Panc1 (cell line): ENCODE results near the gene PRKCB. TPM values are rescaled to one million over a fixed set of nuclear protein-coding genes. Genes with fewer than 3 reads are reported as not detected.

Experiments used
- ATAC-seq: fragments of 200-7000 bp; cut with Tn5 transposase; 2 replicates; pipeline ENCODE4 v1.9.1; 2020; ENCODE audit warnings: mild to moderate bottlenecking, moderate library complexity
- BruUV-seq: library from RNA; stranded (reverse); fragments of 400-500 nt; replicated peaks from 2 replicates; lab custom pipeline; 2021; lab: Mats Ljungman, UMichigan
- CTCF ChIA-PET: fragments of 300-600 bp; sonication (Branson Sonifier 250); formaldehyde crosslinking; loops from one replicate; lab custom pipeline; 2022; ENCODE audit warnings: antibody characterized with exemption; lab: Charles Lee
- POLR2A ChIA-PET: fragments of 300-600 bp; sonication (Branson Sonifier 250); formaldehyde crosslinking; loops from one replicate; lab custom pipeline; 2022; ENCODE audit warnings: antibody characterized with exemption; lab: Charles Lee
- DNase-seq: peaks from one replicate; pipeline ENCODE4 v3.0.0-alpha.2; 2010; ENCODE audit warnings: low read depth, low spot score
- H3K27ac ChIP-seq: 2 replicates; pipeline ENCODE4 v1.5.1; 2011; ENCODE audit warnings: mild to moderate bottlenecking, low read length, inconsistent platforms
- H3K27me3 ChIP-seq: fragments of 200-500 bp; sonication (Bioruptor generic); 2 replicates; pipeline ENCODE4 v1.6.0; 2014; ENCODE audit warnings: low read length, inconsistent platforms; ENCODE audit not compliant: control insufficient read depth, insufficient read depth
- H3K36me3 ChIP-seq: fragments of 200-500 bp; sonication (Bioruptor generic); 2 replicates; pipeline ENCODE4 v1.5.1; 2014; ENCODE audit warnings: inconsistent platforms, mild to moderate bottlenecking, low read length, moderate library complexity; ENCODE audit not compliant: control insufficient read depth, insufficient read depth
- H3K4me1 ChIP-seq: 2 replicates; pipeline ENCODE4 v1.5.1; 2011; ENCODE audit warnings: inconsistent platforms, mild to moderate bottlenecking, low read length, moderate library complexity; ENCODE audit not compliant: control insufficient read depth, insufficient read depth
- H3K4me3 ChIP-seq, 2 experiments: 2 replicates each; pipeline ENCODE4 v1.5.1; 2011 to 2012; ENCODE audit warnings: low read depth in 2 of 2, low read length in 2 of 2, mild to moderate bottlenecking in 2 of 2, inconsistent platforms in 1 of 2, moderate library complexity in 1 of 2
- H3K9me3 ChIP-seq: fragments of 200-500 bp; sonication (Bioruptor generic); 2 replicates; pipeline ENCODE4 v1.5.1; 2014; ENCODE audit warnings: low read depth, mild to moderate bottlenecking, inconsistent platforms, low read length, moderate library complexity; ENCODE audit not compliant: control insufficient read depth, insufficient read depth
- POLR2AphosphoS5 ChIP-seq: IDR thresholded peaks from 2 replicates; pipeline ENCODE4 v1.6.1; 2012; ENCODE audit warnings: mild to moderate bottlenecking, low read depth, low read length, moderate library complexity
- SIN3A ChIP-seq: IDR thresholded peaks from 2 replicates; pipeline ENCODE4 v1.6.1; 2012; ENCODE audit warnings: low read depth, mild to moderate bottlenecking, low read length, moderate library complexity, borderline replicate concordance; ENCODE audit not compliant: insufficient read depth
- TCF7L2 ChIP-seq: IDR thresholded peaks from 2 replicates; pipeline ENCODE4 v1.6.1; 2011; ENCODE audit warnings: mild to moderate bottlenecking, low read depth, low read length, inconsistent platforms
- in situ Hi-C: cut with HindIII; loops from 2 replicates; pipeline ENCODE4 v1.10.0; 2016; ENCODE audit warnings: low sequenced_read_pairs, low pct_unique_long_range_greater_than_20kb
- intact Hi-C: fragments of 100-400 bp; cut with micrococcal nuclease; formaldehyde crosslinking; loops from one replicate; pipeline ENCODE4 v1.10.0; 2022; ENCODE audit not compliant: unreplicated experiment
- total RNA-seq: library from RNA; stranded (reverse); gene quantifications from one replicate; pipeline ENCODE4 v1.2.1, GENCODE V29; 2021; ENCODE audit not compliant: unreplicated experiment
- TF ChIP-seq, protein P1 (sequence below): fragments of 450-650 bp; IDR thresholded peaks from 2 replicates; pipeline ENCODE4 v1.5.1; 2017; ENCODE audit warnings: mild to moderate bottlenecking
- TF ChIP-seq, protein P2 (sequence below), 2 experiments: IDR thresholded peaks; 2 replicates each; pipeline ENCODE4 v1.6.1; 2011 to 2012; ENCODE audit warnings: low read depth in 2 of 2, control low read depth in 1 of 2, low read length in 1 of 2, mild to moderate bottlenecking in 1 of 2, moderate library complexity in 1 of 2; ENCODE audit not compliant: insufficient read depth in 1 of 2

PRKCB gene
- total RNA-seq, 1 experiment from 2014 or later, result 0.41 TPM

DNA sequence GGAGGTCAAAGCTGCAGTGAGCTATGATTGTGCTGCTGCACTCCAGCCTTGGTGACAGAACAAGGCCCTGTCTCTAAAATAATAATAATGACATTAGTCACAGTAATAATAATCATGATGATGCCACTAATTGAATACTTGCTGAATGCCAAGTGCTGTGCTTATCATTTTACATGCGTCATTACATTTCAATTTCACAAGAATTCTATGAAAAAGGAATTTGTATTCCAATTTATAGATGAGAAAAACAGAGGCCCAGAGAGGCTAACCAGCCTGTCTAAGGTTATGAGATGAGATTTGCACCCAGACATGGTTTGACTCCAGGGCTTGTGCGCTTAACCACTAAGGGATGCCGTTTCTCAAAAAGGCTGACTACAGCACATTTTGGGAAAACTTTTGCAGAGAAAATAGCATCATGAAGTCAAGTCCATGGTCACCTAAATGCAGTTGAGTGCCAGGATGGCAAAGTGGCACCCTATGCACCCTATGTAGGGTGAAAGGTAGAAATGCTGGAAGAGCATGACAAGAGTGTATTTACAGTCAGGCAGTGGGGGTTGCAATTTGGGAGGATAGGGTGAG is 276.0 kb downstream of the PRKCB start:
- in situ Hi-C loops (no loop called here), intact Hi-C loops (no loop called here)
- ChIA-PET POLR2A (no interaction called here), CTCF (interaction anchor here (0.6 kb wide), 1 partner anchor 38 kb away, joined by 3 read pairs; no protein-coding TSS in a partner anchor)
- no peak for DNase-seq
- no peak for TF ChIP-seq SIN3A
- TF ChIP-seq, protein P1, sequence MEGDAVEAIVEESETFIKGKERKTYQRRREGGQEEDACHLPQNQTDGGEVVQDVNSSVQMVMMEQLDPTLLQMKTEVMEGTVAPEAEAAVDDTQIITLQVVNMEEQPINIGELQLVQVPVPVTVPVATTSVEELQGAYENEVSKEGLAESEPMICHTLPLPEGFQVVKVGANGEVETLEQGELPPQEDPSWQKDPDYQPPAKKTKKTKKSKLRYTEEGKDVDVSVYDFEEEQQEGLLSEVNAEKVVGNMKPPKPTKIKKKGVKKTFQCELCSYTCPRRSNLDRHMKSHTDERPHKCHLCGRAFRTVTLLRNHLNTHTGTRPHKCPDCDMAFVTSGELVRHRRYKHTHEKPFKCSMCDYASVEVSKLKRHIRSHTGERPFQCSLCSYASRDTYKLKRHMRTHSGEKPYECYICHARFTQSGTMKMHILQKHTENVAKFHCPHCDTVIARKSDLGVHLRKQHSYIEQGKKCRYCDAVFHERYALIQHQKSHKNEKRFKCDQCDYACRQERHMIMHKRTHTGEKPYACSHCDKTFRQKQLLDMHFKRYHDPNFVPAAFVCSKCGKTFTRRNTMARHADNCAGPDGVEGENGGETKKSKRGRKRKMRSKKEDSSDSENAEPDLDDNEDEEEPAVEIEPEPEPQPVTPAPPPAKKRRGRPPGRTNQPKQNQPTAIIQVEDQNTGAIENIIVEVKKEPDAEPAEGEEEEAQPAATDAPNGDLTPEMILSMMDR, result no peak
- no peak for TF ChIP-seq TCF7L2
- no peak for TF ChIP-seq POLR2AphosphoS5
- TF ChIP-seq, protein P2, sequence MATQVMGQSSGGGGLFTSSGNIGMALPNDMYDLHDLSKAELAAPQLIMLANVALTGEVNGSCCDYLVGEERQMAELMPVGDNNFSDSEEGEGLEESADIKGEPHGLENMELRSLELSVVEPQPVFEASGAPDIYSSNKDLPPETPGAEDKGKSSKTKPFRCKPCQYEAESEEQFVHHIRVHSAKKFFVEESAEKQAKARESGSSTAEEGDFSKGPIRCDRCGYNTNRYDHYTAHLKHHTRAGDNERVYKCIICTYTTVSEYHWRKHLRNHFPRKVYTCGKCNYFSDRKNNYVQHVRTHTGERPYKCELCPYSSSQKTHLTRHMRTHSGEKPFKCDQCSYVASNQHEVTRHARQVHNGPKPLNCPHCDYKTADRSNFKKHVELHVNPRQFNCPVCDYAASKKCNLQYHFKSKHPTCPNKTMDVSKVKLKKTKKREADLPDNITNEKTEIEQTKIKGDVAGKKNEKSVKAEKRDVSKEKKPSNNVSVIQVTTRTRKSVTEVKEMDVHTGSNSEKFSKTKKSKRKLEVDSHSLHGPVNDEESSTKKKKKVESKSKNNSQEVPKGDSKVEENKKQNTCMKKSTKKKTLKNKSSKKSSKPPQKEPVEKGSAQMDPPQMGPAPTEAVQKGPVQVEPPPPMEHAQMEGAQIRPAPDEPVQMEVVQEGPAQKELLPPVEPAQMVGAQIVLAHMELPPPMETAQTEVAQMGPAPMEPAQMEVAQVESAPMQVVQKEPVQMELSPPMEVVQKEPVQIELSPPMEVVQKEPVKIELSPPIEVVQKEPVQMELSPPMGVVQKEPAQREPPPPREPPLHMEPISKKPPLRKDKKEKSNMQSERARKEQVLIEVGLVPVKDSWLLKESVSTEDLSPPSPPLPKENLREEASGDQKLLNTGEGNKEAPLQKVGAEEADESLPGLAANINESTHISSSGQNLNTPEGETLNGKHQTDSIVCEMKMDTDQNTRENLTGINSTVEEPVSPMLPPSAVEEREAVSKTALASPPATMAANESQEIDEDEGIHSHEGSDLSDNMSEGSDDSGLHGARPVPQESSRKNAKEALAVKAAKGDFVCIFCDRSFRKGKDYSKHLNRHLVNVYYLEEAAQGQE (IDR thresholded peaks at IDR 0.05; ENCODE audit: insufficient read depth in 1 of 2, low read depth in 2 of 2, low read length in 1 of 2), result no peak
- BruUV-seq, result no TSS peak
- Histone ChIP-seq H3K9me3 (no peaks in the 10 kb centered on the region), H3K27ac (no peak overlapping the region), H3K36me3 (no peaks in the 10 kb centered on the region), H3K4me1 (no peaks in the 10 kb centered on the region), H3K27me3 (peaks cover 17% of the 10 kb centered on the region), H3K4me3 (no peak overlapping the region)
- ATAC-seq, result no peak

DNA sequence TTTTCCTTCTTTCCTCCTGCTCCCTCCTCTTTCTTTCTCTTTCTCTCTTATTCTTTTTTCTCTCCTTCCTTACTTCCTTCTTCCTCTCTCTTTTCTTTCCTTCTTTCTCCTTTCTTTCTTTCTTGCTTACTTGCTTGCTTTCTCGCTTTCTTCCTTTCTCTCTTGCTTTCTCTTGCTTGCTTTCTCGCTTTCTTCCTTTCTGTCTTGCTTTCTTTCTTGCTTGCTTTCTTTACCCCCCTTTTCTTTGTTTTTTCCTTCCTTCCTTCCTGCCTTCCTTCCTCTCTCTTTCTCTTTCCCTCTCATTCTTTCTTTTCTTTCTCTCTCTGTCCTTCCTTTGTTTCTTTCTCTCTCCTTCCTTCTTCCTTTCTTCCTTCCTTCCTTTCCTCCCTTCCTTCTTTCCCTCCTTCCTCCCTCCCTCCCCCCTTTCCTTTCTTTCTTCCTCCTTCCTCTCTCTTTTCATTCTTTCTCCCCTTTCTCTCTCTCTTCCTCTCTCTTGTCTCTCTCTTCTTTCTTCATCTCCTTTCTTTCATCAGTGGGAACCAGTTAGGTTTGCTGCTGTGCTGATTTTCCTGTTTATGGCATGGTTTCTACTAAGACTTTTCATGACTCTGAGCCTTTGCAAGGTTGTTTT is 277.4 kb downstream of the PRKCB start:
- intact Hi-C loops, result no loop called here

More for the DNA sequence above, 277.4 kb downstream of the PRKCB start:
- in situ Hi-C loops, result no loop called here
- H3K9me3 ChIP-seq, result no peaks in the 10 kb centered on the region
- H3K27me3 ChIP-seq, result peaks cover 17% of the 10 kb centered on the region
- POLR2A ChIA-PET, result no interaction called here
- CTCF ChIA-PET, result interaction anchor here (0.6 kb wide), 1 partner anchor 378 kb away, joined by 7 read pairs; no protein-coding TSS in a partner anchor
- no peaks in the 10 kb centered on the region for H3K36me3 ChIP-seq
- no peak for TF ChIP-seq POLR2AphosphoS5
- TF ChIP-seq TCF7L2, result no peak
- TF ChIP-seq SIN3A, result no peak
- TF ChIP-seq, protein P2 (IDR thresholded peaks at IDR 0.05; ENCODE audit: insufficient read depth in 1 of 2, low read depth in 2 of 2, low read length in 1 of 2), result no peak
- ATAC-seq, result no peak
- no peak for DNase-seq
- no peak overlapping the region for H3K27ac ChIP-seq
- no peaks in the 10 kb centered on the region for H3K4me1 ChIP-seq
- no TSS peak for BruUV-seq
- H3K4me3 ChIP-seq, result no peak overlapping the region
